Measurements from ENCODE around the gene LIPC. TPM values are rescaled to one million over a fixed set of nuclear protein-coding genes. Genes with fewer than 3 reads are reported as not detected.

Gene LIPC
- total RNA-seq, 1 donor from 2014 or later: not detected

DNA sequence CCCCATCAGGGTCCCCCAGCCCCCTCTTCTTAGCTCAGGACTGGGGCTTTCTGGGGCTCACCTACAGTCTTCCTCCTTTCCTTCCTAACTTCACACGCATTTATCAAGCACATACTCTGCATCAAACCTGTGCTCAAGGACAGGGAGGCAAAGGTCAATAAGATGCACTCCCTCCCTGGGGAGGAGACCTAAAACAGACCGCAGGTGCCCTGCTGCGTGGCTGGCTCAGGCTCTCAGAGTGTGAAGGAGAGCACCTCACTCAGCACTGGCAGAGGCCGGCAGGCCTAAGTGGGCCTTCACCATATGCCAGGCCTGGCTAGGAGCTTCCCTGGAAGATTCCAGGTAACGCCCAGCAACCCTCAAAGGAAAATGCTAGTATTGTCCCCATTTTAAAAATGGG lies 16.5 kb downstream of the LIPC start:
- DNase-seq (ENCODE audit: low spot score in 2 of 2): no peak
- TF ChIP-seq, protein P1, sequence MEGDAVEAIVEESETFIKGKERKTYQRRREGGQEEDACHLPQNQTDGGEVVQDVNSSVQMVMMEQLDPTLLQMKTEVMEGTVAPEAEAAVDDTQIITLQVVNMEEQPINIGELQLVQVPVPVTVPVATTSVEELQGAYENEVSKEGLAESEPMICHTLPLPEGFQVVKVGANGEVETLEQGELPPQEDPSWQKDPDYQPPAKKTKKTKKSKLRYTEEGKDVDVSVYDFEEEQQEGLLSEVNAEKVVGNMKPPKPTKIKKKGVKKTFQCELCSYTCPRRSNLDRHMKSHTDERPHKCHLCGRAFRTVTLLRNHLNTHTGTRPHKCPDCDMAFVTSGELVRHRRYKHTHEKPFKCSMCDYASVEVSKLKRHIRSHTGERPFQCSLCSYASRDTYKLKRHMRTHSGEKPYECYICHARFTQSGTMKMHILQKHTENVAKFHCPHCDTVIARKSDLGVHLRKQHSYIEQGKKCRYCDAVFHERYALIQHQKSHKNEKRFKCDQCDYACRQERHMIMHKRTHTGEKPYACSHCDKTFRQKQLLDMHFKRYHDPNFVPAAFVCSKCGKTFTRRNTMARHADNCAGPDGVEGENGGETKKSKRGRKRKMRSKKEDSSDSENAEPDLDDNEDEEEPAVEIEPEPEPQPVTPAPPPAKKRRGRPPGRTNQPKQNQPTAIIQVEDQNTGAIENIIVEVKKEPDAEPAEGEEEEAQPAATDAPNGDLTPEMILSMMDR (IDR thresholded peaks at IDR 0.05): no peak
- Histone ChIP-seq H3K36me3 (no peaks in the 10 kb centered on the region), H3K9me3 (no peaks in the 10 kb centered on the region), H3K27me3 (no peaks in the 10 kb centered on the region), H3K4me1 (peaks cover 7 to 8% of the 10 kb centered on the region in 2 donors), H3K27ac (peak overlapping the region in 1 of 2 donors; percentile 61), H3K4me3 (no peak overlapping the region)
- intact Hi-C loops (cut with DNase I): no loop called here

- Histone ChIP-seq H3K27me3 (no peaks in the 10 kb centered on the region), H3K4me1 (peaks cover 7 to 8% of the 10 kb centered on the region in 2 donors), H3K9me3 (no peaks in the 10 kb centered on the region), H3K36me3 (no peaks in the 10 kb centered on the region), H3K27ac (no peak overlapping the region), H3K4me3 (no peak overlapping the region)
- DNase-seq (ENCODE audit: low spot score in 2 of 2): no peak
- intact Hi-C loops (cut with DNase I): no loop called here
- TF ChIP-seq, protein P1 (IDR thresholded peaks at IDR 0.05): no peak
Measured at GRCh38 chr15:58448906-58449305, 17.1 kb downstream of the LIPC start.

- Histone ChIP-seq H3K27ac (no peak overlapping the region), H3K4me1 (peaks cover 4 to 8% of the 10 kb centered on the region in 2 donors), H3K9me3 (no peaks in the 10 kb centered on the region), H3K4me3 (no peak overlapping the region), H3K36me3 (no peaks in the 10 kb centered on the region), H3K27me3 (no peaks in the 10 kb centered on the region)
- TF ChIP-seq, protein P1 (IDR thresholded peaks at IDR 0.05): no peak
- intact Hi-C loops (cut with DNase I): no loop called here
- DNase-seq (ENCODE audit: low spot score in 2 of 2): no peak
Measured at GRCh38 chr15:58451826-58452225, 20.0 kb downstream of the LIPC start.

DNA sequence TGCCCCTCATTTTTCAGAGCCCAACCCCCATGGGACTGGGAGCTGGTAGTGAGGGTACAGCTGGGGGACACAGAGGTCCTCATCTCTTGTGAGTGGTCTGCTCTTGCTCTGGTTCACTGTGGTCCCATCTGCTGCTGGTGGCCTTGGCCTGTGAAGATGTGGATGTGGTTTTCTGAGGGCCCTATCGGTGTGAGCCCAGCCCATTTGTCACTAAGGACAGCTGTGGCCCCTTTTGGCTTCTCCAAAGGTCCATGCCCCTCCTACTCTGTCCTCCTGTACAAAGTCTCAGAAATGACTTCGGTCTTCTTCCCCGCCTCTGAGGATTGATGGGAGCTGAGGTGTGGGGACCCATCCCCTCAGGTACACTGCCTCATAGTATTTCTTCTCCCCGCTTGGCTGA lies 21.0 kb downstream of the LIPC start:
- H3K4me3 ChIP-seq: no peak overlapping the region
- H3K4me1 ChIP-seq: peaks cover 0 to 5% of the 10 kb centered on the region in 2 donors
- no peak overlapping the region for H3K27ac ChIP-seq
- no peaks in the 10 kb centered on the region for H3K36me3 ChIP-seq
- TF ChIP-seq, protein P1 (IDR thresholded peaks at IDR 0.05): no peak
- no peak for DNase-seq (ENCODE audit: low spot score in 2 of 2)
- no peaks in the 10 kb centered on the region for H3K9me3 ChIP-seq
- H3K27me3 ChIP-seq: no peaks in the 10 kb centered on the region
- intact Hi-C loops (cut with DNase I): no loop called here

- H3K27me3 ChIP-seq: no peaks in the 10 kb centered on the region
- H3K9me3 ChIP-seq: no peaks in the 10 kb centered on the region
- no peak for DNase-seq (ENCODE audit: low spot score in 2 of 2)
- H3K4me3 ChIP-seq: no peak overlapping the region
- intact Hi-C loops (cut with DNase I): no loop called here
- no peak overlapping the region for H3K27ac ChIP-seq
- no peaks in the 10 kb centered on the region for H3K36me3 ChIP-seq
- no peaks in the 10 kb centered on the region for H3K4me1 ChIP-seq
- TF ChIP-seq, protein P1 (IDR thresholded peaks at IDR 0.05): no peak
Measured at GRCh38 chr15:58453931-58454793, 22.4 kb downstream of the LIPC start.

Data from ascending aorta (tissue), 2 donors.